NCI-H2107 treated with DMSO at 0.1 percent for 48 hours (cell line): ENCODE data around the gene PIGL.
"Not testable (repeated sequence)": the region's sequence is repeated elsewhere in the genome, so short reads cannot be mapped to it uniquely, and the experiment has no call there.

Experiments used
- DNase-seq: peaks from one replicate; lab custom pipeline; 2025; ENCODE audit not compliant: unreplicated experiment; lab: John Stamatoyannopoulos, UW

The PIGL gene

DNA sequence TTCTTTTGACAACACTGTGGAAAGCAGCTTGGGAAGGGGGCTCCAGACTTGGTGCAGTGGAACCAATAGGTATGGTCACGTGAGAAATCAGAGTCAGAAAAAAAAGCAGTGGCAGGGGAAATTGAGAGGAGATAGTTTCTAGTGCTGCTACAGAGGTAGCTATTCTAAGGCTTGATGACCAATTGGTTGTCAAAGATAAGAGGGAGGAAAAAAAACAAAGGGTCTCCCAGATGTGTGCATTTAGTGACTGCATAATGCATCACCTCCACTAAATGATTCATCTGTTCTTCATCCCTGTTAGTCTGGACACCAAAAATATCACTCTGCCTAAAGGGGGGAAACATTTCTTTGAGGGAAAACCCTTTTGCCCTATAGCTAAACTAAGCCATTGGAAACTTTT lies 56.5 kb downstream of the PIGL start:
- no peak for DNase-seq

- no peak for DNase-seq
Measured at GRCh38 chr17:16273929-16274339, 56.9 kb downstream of the PIGL start.

GRCh38 chr17:16275024-16275423 lies 58.0 kb downstream of the PIGL start:
- DNase-seq: no peak

- DNase-seq: no peak
Measured at GRCh38 chr17:16277163-16277562, 60.2 kb downstream of the PIGL start.

DNA sequence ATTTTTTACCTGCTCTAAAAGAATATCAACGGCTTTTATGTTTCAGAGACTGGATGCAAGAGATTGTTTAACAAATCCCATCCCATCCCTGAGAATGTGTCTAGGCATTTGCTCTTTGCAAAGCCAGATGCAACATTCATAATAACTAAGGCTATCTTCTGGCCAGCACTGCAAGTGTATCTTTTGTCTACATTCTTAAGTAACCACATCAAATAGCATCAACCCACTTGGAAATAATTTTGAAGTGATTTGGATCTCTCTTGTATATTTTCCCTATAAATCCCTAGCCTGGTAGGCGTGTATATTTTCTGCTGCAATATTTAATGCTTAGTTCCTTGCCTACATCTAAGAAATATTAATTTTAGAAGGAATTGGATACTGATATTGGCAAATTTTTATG lies 64.3 kb downstream of the PIGL start:
- no peak for DNase-seq

DNA sequence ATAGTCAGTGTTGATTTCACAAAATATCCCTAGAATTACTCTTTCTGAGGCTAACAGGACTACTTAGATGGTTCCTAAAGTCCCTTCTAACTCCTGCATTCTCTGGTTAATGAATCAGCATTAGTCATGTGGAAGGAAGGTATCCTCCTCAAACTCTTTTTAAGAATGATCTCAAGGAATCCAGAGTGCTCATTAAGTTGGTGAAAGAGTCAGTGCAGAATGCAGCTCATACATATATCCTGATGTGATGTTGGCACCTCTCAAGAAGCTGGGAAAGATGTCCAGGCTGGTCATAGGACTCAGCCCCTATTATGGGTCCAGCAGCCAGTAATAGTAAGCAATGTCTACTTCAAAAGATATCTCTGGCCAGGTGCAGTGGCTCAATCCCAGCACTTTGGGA lies 65.5 kb downstream of the PIGL start:
- no peak for DNase-seq

DNA sequence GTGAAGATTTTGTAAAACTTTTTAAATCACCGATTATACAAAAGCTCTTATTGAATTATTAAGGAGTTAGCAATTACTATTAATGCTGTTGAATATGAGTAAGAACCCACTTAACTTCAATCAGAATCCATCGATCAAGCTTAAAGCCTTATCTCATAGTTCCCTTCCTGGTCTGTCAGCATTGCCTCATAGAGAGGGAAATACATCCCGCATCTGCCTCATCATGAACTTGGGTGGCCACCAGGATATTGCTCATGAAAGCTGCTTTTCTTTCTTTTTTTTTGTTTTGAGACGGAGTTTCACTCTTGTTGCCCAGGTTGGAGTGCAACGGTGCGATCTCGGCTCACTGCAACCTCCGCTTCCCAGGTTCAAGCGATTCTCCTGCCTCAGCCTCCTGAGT lies 66.7 kb downstream of the PIGL start:
- DNase-seq: no peak

GRCh38 chr17:16285646-16286008 lies 68.6 kb downstream of the PIGL start:
- DNase-seq: no peak

DNA sequence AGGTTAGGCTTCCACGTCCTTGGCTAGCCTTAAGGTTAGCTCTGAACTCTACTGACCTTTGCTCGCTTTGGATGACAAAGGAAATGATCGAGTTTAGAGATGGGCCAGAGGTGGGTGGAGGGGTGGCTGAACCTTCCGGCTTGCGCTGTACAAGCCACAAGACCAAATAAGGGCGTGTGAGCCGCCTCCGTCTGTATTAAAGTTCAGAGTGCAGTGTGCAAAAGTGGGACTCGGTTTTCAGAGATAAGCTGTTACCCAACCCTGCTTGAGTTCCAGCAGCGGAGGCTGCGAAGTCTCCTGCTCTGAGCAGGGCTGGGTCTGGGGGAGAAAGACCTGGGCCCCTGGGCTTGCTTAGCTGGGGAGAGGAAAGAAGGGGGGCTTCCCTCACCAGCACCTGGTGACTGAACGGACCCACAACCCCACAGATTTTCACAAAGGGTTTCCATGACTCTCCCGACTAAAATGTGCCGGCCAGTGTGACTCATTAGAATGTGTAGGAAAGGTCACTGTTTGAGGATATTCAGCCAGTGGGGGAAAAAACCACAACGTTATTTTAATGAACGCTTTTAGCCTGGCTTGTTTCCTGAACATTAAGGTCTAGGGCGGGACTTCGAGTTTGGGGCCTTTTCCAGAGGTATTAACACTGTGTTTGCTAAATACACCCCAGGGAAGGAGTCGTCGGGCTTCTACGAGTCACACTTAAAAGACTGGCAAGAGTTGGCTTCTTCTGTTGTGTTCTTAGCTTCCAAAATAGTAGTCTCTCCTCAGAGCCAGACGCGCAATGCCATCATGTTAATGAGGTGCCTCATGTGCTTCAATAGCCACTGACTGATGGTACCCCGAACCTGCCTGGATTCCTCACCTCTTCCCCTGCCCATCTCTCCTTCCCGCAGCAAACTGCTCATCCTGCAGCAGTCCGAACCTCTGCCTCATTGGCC lies 69.3 kb downstream of the PIGL start:
- no peak for DNase-seq

GRCh38 chr17:16286947-16287562 lies 70.0 kb downstream of the PIGL start:
- DNase-seq: no peak

DNA sequence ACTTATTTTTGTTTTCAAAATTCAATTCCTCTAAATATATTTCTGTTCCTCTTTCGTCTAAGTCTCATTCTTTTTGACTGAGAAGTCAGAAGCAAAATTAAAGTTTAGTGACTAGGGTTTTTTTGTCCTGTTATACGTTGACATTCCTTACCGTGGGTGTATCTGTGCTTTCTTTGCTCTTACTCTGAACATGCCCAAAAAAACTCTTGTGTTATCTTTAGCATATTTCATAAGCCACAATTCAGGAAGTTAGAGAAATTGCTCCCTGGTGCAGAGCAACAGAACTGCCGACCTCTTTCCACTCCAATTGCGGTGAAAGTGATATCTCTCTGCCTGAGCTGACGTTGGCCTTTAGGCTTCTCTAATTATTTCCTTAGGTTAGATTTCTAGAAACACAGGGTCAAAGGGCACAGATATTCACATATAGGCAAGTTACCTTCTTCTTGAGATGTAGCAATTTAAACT lies 70.6 kb downstream of the PIGL start:
- no peak for DNase-seq

DNA sequence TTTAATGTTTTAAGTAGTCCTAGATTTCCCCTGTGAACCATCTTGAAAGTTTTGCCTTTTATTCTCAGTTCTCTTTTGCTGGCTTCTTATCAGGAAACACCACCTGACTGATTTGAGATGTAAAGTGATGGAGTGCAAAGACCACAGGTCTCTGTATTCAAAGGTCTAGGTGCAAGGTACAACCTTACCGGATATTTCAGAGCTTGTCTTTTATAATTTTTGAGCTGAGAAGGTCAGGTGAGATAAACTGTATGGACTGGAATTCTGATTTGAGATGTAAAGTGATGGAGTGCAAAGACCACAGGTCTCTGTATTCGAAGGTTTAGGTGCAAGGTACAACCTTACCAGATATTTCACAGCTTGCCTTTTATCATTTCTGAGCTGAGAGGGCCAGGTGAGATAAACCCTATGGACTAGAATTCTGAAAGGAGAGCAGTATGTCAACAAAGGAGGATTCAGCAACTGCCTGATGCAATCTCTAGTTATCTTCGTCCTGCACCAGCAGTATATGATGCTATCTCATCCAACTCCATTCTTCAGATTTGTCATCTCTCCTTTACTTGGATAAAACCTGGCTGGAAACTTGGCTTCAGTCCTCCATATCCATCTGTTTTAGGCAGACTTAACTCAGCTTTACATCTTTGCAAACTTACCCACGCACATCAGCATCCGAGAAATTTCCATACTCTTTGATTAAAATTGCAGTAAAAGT lies 72.0 kb downstream of the PIGL start:
- no peak for DNase-seq

DNA sequence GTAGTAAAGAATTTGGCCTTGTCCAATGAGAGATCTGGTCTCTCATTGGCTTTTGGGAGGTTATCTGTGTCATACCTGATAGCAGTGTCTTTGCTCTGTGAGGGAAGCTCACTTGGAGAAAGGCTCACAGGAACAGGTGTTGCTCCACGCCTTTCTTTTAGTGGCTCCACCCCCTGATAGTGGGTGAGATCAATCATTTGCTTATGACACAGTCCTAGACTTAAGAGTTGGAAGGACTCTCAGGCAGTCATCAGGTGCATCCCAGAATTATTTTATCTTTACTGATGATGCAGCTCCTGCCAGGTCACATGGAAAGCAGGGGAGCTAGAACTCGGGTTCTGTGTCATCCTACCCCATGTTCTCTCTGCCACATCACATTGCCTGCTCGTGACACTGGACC lies 76.9 kb downstream of the PIGL start:
- DNase-seq: no peak

GRCh38 chr17:16294560-16294959 lies 77.5 kb downstream of the PIGL start:
- no peak for DNase-seq

DNA sequence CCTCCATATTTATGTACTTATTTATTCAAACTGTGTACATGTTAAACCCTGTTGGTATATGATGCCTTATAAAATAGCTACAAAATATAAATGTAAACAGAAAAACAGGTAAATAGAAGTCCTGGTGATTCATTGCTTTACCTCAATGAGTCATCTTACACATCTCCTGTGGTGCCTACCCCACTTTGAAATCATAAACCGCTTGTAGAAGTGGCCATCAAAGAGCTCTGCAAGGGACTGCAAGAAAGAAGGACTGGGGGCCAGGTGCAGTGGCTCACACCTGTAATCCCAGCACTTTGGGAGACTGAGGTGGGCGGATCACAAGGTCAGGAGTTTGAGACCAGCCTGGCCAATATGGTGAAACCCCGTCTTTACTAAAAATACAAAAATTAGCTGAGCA lies 79.1 kb downstream of the PIGL start:
- not testable (repeated sequence) for DNase-seq

GRCh38 chr17:16297367-16298139 lies 80.5 kb downstream of the PIGL start:
- no peak for DNase-seq

- DNase-seq: no peak
Measured at GRCh38 chr17:16298140-16298662, 81.2 kb downstream of the PIGL start.

- DNase-seq: no peak
Measured at GRCh38 chr17:16300554-16300953, 83.5 kb downstream of the PIGL start.

- no peak for DNase-seq
Measured at GRCh38 chr17:16301963-16302855, 85.2 kb downstream of the PIGL start.

GRCh38 chr17:16302856-16303255 lies 85.8 kb downstream of the PIGL start:
- DNase-seq: no peak
